GM18861 (cell line): ENCODE results near the gene IWS1.
"Not testable (repeated sequence)": the region's sequence is repeated elsewhere in the genome, so short reads cannot be mapped to it uniquely, and the experiment has no call there.

Source experiments
- ATAC-seq: cut with Tn5 transposase; IDR thresholded peaks from one replicate; pipeline ENCODE4 v1.9.1; 2021; ENCODE audit not compliant: unreplicated experiment

Gene IWS1

GRCh38 chr2:127462461-127462860, 63.8 kb downstream of the IWS1 start:
- no peak for ATAC-seq

- no peak for ATAC-seq
These were observed 69.3 kb downstream of the IWS1 start for GRCh38 chr2:127456960-127457359.

GRCh38 chr2:127455566-127456493, 70.5 kb downstream of the IWS1 start:
- ATAC-seq = no peak

GRCh38 chr2:127454595-127455565, 71.4 kb downstream of the IWS1 start:
- ATAC-seq = no peak

DNA sequence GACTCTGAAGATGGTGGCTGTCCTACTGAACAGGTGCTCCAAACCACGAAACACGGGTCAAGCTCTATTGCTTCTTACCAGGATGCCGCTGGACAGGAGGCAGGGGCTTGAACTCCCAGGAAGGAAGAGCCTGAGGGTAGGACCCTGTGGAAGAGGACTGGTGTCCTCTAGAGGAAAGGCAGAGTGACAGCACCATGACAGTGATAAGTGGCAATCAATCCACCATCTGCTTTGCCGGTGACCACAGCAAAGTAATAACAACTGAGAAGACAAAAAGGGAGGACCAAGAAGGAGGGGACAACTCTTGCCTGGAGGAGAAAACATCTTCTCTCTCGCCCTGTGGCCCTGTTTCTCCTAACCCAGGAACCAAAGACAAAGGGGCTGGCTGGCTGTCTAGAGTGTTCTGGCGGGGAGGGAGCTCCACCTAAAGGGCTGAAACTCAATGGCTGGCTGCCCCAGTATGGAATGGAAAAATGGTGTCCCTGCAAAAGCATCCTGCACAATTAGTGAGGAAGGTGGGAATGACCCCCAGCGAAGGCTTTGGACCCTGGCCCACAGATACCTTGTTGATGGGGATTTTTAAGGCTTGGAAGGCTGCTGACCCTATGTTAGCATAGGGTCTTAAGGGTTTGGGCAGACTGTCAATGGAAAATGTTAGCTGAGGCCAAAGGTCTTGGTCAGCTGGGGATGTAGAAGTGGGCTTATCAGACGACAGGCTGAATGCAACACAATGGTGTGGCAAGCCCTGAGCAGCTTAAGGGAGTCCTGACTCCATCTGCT, 72.7 kb downstream of the IWS1 start:
- no peak for ATAC-seq

GRCh38 chr2:127453013-127453391, 73.3 kb downstream of the IWS1 start:
- ATAC-seq = no peak

DNA sequence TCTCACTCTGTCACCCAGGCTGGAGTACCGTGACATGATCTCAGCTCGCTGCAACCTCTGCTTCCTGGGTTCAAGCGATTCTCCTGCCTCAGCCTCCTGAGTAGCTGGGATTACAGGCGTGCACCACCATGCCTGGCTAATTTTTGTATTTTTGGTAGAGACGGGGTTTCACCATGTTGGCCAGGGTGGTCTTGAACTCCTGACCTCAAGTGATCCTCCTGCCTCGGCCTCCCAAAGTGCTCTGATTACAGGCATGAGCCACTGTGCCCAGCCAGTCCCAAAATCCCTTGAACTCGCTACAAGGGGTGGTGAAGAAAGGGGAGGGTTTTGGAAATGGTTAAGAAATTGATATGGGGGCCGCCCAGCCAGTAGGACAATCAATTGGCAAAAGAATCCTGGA, 73.9 kb downstream of the IWS1 start:
- ATAC-seq = not testable (repeated sequence)

- no peak for ATAC-seq
These were observed 74.3 kb downstream of the IWS1 start for GRCh38 chr2:127451981-127452380.

GRCh38 chr2:127449898-127450297, 76.4 kb downstream of the IWS1 start:
- no peak for ATAC-seq

- no peak for ATAC-seq
These were observed 76.9 kb downstream of the IWS1 start for GRCh38 chr2:127449414-127449813.

GRCh38 chr2:127448526-127448925, 77.8 kb downstream of the IWS1 start:
- ATAC-seq = no peak

DNA sequence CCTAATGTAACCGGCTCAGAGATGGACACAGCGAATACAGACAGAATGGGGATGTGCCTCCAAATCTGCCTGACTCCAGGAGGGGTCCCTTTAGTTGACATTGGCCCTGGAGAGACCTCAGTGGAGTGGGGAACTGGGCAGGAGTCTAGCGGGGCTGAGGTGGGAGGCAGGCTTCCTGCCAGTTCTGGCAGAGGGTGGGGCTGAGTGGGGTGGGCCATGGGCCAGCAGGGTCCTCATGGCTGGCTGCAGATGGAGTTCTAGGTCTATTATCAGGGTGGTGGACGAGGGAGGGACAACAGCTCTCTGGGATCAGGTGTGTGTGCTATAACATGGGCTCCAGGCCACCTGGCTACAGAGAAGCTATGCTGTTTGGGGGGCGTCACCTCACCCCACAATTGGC, 86.9 kb downstream of the IWS1 start:
- no peak for ATAC-seq

DNA sequence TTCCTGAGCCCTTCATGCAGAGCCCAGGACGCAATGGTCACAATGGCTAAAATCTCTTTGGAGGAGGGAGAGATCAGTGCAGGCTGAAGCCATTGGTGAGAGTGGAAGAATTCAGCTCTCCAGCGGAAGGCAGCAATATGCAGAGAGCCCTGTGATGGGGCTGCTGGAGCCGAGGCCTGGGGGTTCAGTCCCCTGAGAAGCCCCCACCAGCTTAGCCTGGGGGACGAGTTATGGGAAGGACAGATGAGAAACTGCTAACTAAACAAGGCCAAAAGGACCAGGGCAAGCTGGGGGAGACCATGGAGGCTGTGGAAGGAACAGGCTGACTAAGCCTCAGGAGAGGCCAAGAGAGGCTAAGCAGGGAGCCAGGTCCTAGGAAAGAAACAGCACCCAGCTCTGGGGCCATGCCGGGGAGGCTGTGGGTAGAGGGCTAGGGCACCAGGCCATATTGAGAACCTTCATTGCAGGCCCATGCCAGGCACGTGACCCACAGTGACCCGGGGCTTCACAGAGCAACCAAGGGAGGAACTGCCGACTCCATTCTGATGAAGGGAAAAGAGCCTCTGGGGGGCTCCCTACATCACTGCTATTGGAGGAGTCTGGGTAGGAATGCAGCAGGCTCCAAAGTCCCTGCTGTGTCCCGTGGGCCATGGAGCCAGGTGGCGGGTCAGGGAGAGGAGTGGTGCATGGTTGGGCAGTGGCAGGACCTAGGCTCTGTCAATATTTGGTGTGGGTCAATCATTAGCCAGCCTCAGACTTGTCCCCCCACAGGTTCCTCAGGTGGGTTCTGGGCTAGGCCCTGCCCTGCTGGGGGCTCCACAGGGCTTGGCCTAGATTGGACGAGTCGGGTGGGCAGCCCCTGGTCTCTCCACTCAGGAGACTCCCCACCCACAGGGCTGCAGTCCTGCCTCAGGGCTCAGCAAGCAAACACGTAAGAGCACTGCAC, 88.2 kb downstream of the IWS1 start:
- ATAC-seq = no peak

GRCh38 chr2:127437056-127437455, 89.2 kb downstream of the IWS1 start:
- no peak for ATAC-seq

DNA sequence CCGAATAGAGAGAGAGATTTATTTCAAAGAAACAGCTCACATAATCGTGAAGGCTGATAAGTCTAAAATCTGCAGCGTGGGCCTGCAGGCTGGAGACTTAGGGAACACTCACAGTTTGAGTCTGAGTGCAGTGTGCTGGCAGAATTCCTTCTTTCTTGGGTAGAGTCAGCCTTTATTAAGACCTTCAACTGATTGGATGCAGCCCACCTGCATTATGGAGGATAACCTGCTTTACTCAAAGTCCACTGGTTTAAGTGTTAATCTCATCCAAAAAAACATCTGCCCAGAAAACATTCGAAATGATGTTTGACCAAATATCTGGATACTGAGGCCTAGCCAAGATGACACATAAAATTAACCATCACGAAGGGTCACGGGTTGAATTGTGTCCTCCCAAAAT, 91.8 kb downstream of the IWS1 start:
- ATAC-seq = no peak

DNA sequence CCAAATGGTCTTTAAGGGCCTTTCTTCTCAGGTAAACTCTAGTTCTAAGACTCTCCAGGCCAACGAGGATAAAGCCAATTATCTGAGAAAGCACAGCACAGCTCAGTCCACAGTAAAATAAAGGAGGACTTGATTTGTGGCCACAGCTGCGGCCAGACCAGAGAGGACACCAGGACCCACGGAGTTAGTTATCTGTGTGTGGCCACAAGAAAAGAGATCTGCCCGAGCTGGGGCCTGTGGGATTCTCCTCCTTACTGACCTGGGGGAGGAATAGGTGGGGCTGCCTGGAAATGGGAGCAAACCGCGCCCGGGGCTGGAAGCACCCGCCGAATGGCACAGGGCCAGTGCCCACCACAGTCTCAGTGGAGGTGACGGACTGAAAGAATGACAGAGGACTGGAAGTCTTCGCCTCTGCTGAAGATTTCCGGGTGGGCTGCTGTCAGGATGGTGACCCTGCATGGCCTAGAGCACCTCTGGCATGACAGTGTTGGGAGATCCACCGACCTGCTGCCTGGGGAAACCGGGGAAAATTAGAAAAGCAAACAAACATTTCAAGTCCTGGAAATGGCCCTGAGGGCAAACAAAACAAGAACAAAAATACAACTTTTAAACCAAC, 94.8 kb downstream of the IWS1 start:
- no peak for ATAC-seq
